Measurements from ENCODE around the gene HTR6. TPM values are rescaled to one million over a fixed set of nuclear protein-coding genes. Genes with fewer than 3 reads are reported as not detected.

HTR6 gene
- total RNA-seq, 2 experiments from 2014 or later, result 0.14 TPM; not detected in 1

DNA sequence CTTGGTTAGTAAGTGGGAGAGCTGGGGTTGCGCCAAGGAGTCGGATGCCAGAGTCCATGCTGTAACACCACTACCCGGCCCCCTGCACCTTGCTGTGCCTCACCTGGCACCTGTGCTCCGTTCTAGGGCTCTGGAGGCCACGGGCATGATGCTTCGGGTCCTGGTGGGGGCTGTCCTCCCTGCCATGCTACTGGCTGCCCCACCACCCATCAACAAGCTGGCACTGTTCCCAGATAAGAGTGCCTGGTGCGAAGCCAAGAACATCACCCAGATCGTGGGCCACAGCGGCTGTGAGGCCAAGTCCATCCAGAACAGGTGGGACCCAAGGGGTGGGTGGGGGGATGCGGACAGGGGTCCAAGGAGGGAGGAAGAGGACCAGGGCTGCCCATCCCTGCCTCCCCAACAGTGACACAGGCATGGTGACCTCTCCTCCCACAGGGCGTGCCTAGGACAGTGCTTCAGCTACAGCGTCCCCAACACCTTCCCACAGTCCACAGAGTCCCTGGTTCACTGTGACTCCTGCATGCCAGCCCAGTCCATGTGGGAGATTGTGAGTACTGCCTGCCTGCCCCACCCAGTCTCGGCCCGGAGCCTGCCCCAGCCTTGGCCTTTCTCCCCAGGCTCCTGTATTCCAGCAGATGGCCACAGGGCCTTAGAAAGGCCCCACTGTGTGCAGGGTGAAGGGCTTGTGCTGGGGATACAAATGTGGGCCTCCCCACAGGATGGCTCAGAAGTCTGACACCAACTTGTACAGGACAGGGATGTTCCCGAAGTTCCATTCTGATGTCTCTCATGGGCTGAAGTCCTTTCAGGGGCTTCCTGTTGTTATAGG is 9.6 kb upstream of the HTR6 start:
- Mint-ChIP-seq H3K27me3 (peaks cover 4% of the 10 kb centered on the region), H3K9me3 (no peaks in the 10 kb centered on the region), H3K36me3 (peaks cover 3% of the 10 kb centered on the region), H3K4me1 (peaks cover 12% of the 10 kb centered on the region), H3K4me3 (no peak overlapping the region), H3K27ac (no peak overlapping the region)
- ATAC-seq (ENCODE audit: low read depth), result no peak
- POLR2A ChIA-PET, result no interaction called here
- no peak for DNase-seq

DNA sequence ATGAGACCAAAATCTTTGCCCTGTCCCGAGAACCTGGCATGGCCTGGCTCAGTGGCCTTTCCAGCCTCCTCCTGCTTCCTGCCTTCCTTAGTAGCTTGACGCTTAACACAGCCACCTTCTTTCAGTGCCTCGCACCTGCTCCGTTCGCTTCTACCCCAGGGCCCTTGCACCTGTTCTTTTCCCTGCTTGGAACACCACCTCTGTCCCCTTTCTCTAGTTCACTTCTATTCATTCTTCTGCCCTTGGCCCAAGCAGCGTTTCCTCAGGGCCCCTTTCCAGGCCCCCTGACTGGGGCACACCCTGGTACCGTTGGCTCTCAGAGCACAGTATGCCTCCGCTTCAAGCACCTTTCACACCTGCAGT is 9.0 kb upstream of the HTR6 start:
- no peaks in the 10 kb centered on the region for H3K9me3 Mint-ChIP-seq
- peaks cover 10% of the 10 kb centered on the region for H3K27me3 Mint-ChIP-seq
- H3K4me1 Mint-ChIP-seq, result peaks cover 14% of the 10 kb centered on the region
- no peak for ATAC-seq (ENCODE audit: low read depth)
- DNase-seq, result no peak
- H3K36me3 Mint-ChIP-seq, result peaks cover 3% of the 10 kb centered on the region
- no peak overlapping the region for H3K4me3 Mint-ChIP-seq
- POLR2A ChIA-PET, result no interaction called here
- no peak overlapping the region for H3K27ac Mint-ChIP-seq

DNA sequence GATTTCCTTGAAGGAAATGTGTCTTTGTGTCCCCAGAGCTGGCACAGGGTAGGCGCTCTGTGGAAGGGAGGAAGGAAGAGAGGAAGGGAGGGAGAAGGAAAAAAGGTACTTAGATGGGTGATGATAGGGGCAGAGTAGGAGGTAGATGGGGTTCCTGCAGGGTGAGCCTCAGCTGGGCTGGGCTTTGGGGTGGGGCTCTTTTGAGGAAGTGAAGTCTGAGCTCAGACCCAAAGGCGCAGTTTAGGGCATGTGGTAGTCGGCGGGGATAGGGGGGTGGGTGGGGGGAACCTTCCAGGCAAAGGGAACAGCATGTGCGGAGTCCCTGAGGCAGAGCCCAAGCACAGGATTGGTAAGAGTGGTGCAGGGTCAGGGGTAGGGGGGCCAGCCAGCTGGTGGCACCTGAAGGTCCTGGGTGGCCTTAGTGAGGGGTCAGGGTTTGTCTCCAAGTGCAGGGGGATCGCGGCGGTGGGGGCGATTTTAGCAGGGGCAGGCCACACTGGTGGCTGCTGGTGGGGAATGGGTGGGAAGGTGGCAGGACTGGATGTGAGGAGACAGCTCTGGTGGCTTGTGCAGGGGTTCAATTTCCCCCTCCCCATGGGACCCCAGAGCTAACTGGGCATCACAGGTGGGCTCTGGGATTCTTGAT is 8.4 kb upstream of the HTR6 start:
- POLR2A ChIA-PET, result no interaction called here
- Mint-ChIP-seq H3K4me3 (no peak overlapping the region), H3K36me3 (peaks cover 2% of the 10 kb centered on the region), H3K9me3 (no peaks in the 10 kb centered on the region), H3K4me1 (peaks cover 13% of the 10 kb centered on the region), H3K27ac (no peak overlapping the region), H3K27me3 (peaks cover 10% of the 10 kb centered on the region)
- ATAC-seq (ENCODE audit: low read depth) (no peak), DNase-seq (no peak)

DNA sequence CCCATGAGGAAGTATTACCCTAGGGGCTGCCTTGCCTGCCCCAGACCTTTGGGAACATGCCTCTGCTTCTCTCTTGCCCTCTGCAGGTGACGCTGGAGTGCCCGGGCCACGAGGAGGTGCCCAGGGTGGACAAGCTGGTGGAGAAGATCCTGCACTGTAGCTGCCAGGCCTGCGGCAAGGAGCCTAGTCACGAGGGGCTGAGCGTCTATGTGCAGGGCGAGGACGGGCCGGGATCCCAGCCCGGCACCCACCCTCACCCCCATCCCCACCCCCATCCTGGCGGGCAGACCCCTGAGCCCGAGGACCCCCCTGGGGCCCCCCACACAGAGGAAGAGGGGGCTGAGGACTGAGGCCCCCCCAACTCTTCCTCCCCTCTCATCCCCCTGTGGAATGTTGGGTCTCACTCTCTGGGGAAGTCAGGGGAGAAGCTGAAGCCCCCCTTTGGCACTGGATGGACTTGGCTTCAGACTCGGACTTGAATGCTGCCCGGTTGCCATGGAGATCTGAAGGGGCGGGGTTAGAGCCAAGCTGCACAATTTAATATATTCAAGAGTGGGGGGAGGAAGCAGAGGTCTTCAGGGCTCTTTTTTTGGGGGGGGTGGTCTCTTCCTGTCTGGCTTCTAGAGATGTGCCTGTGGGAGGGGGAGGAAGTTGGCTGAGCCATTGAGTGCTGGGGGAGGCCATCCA is 7.8 kb upstream of the HTR6 start:
- ATAC-seq (ENCODE audit: low read depth) (no peak), DNase-seq (no peak)
- Mint-ChIP-seq H3K27ac (no peak overlapping the region), H3K36me3 (peaks cover 2% of the 10 kb centered on the region), H3K4me1 (peaks cover 14% of the 10 kb centered on the region), H3K27me3 (peaks cover 10% of the 10 kb centered on the region), H3K9me3 (no peaks in the 10 kb centered on the region), H3K4me3 (no peak overlapping the region)
- POLR2A ChIA-PET, result no interaction called here

DNA sequence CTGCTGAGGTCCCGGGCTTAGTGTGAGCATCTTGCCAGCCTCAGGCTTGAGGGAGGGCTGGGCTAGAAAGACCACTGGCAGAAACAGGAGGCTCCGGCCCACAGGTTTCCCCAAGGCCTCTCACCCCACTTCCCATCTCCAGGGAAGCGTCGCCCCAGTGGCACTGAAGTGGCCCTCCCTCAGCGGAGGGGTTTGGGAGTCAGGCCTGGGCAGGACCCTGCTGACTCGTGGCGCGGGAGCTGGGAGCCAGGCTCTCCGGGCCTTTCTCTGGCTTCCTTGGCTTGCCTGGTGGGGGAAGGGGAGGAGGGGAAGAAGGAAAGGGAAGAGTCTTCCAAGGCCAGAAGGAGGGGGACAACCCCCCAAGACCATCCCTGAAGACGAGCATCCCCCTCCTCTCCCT is 7.2 kb upstream of the HTR6 start:
- Mint-ChIP-seq H3K36me3 (peaks cover 2% of the 10 kb centered on the region), H3K27me3 (peaks cover 10% of the 10 kb centered on the region), H3K4me1 (peaks cover 14% of the 10 kb centered on the region), H3K27ac (no peak overlapping the region), H3K4me3 (no peak overlapping the region), H3K9me3 (no peaks in the 10 kb centered on the region)
- no peak for DNase-seq
- no peak for ATAC-seq (ENCODE audit: low read depth)
- POLR2A ChIA-PET, result no interaction called here

DNA sequence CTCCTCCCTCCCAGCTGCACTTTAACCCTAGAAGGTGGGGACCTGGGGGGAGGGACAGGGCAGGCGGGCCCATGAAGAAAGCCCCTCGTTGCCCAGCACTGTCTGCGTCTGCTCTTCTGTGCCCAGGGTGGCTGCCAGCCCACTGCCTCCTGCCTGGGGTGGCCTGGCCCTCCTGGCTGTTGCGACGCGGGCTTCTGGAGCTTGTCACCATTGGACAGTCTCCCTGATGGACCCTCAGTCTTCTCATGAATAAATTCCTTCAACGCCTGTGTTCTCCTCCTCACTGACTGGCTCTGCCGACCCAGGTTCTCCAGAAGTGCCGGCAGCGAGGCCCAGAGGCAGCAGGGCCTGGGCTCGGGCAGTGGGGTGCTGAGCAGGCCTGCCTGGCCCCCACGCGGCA is 6.5 kb upstream of the HTR6 start:
- peaks cover 14% of the 10 kb centered on the region for H3K4me1 Mint-ChIP-seq
- ATAC-seq (ENCODE audit: low read depth), result no peak
- H3K27me3 Mint-ChIP-seq, result peaks cover 17% of the 10 kb centered on the region
- H3K36me3 Mint-ChIP-seq, result peaks cover 2% of the 10 kb centered on the region
- no peak overlapping the region for H3K4me3 Mint-ChIP-seq
- no peak for DNase-seq
- no peaks in the 10 kb centered on the region for H3K9me3 Mint-ChIP-seq
- no peak overlapping the region for H3K27ac Mint-ChIP-seq
- POLR2A ChIA-PET, result no interaction called here

DNA sequence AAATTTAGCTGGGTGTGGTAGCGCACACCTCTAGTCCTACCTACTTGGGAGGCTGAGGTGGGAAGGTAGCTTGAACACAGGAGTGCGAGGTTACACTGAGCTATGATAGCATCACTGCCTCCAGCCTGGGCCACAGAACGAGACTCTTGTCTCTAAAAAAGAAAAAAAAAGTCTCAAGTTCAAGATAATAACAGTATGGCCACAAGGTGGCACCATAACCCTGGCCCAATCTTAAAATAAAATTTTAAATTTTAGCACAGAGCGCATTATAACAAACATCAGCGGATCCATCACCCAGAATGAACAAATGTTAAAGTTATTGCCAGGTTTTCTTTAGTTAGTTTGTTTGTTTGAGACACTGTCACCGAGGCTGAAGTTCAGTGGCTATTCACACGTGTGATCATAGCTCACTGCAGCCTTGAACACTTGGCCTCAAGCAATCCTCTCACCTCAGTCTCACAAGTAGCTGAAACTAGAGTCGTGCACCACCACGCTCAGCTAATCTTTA is 2.9 kb upstream of the HTR6 start:
- no peak for ATAC-seq (ENCODE audit: low read depth)
- H3K36me3 Mint-ChIP-seq, result peaks cover 2% of the 10 kb centered on the region

DNA sequence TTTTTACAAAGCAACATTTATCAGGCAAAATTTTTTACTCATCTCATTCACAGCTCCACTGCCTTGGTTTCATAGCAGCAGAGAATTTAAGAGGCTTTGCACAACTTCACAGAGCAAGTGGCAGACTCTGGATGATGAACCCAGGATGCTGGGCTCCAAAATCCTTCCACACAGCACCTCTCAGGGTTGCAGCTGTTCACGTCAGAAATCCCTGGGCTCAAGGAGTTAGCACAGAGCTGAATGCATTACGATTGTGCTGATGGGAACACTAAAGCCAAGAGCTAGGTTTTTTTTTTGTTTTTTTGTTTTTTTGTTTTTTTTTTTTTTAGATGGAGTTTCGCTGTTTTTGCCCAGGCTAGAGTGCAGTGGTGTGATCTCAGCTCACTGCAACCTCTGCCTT is 2.4 kb upstream of the HTR6 start:
- POLR2A ChIA-PET, result no interaction called here
- H3K27ac Mint-ChIP-seq, result no peak overlapping the region
- DNase-seq, result no peak
- peaks cover 13% of the 10 kb centered on the region for H3K4me1 Mint-ChIP-seq
- no peak for ATAC-seq (ENCODE audit: low read depth)
- H3K36me3 Mint-ChIP-seq, result peaks cover 2% of the 10 kb centered on the region
- no peaks in the 10 kb centered on the region for H3K9me3 Mint-ChIP-seq
- peaks cover 48% of the 10 kb centered on the region for H3K27me3 Mint-ChIP-seq
- no peak overlapping the region for H3K4me3 Mint-ChIP-seq

More for the DNA sequence above, 2.9 kb upstream of the HTR6 start:
- no peak overlapping the region for H3K27ac Mint-ChIP-seq
- POLR2A ChIA-PET, result no interaction called here
- DNase-seq, result no peak
- peaks cover 13% of the 10 kb centered on the region for H3K4me1 Mint-ChIP-seq
- H3K9me3 Mint-ChIP-seq, result no peaks in the 10 kb centered on the region
- H3K27me3 Mint-ChIP-seq, result peaks cover 43% of the 10 kb centered on the region
- H3K4me3 Mint-ChIP-seq, result no peak overlapping the region

DNA sequence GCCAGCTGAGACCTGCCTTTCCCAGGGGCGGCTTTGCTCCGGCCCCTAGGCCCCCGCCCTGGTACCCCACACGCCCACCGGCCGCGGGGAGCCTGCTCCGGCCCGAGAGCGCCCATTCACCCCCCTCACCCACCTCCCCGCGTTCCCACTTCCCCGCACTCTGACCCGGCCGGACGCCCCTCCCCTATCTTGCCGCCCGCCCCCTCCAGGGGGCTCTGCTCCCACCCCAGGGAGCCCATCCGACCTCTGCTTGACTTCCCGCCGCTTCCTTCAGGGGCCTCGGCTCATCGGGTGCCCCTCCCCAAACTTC is 466 bp downstream of the HTR6 start:
- no peaks in the 10 kb centered on the region for H3K36me3 Mint-ChIP-seq
- no peak overlapping the region for H3K27ac Mint-ChIP-seq
- DNase-seq (no peak), ATAC-seq (ENCODE audit: low read depth) (no peak)
- POLR2A ChIA-PET, result no interaction called here
- no peaks in the 10 kb centered on the region for H3K9me3 Mint-ChIP-seq
- H3K4me1 Mint-ChIP-seq, result peaks cover 7% of the 10 kb centered on the region
- peaks cover 58% of the 10 kb centered on the region for H3K27me3 Mint-ChIP-seq
- H3K4me3 Mint-ChIP-seq, result peak overlapping the region; percentile 43

DNA sequence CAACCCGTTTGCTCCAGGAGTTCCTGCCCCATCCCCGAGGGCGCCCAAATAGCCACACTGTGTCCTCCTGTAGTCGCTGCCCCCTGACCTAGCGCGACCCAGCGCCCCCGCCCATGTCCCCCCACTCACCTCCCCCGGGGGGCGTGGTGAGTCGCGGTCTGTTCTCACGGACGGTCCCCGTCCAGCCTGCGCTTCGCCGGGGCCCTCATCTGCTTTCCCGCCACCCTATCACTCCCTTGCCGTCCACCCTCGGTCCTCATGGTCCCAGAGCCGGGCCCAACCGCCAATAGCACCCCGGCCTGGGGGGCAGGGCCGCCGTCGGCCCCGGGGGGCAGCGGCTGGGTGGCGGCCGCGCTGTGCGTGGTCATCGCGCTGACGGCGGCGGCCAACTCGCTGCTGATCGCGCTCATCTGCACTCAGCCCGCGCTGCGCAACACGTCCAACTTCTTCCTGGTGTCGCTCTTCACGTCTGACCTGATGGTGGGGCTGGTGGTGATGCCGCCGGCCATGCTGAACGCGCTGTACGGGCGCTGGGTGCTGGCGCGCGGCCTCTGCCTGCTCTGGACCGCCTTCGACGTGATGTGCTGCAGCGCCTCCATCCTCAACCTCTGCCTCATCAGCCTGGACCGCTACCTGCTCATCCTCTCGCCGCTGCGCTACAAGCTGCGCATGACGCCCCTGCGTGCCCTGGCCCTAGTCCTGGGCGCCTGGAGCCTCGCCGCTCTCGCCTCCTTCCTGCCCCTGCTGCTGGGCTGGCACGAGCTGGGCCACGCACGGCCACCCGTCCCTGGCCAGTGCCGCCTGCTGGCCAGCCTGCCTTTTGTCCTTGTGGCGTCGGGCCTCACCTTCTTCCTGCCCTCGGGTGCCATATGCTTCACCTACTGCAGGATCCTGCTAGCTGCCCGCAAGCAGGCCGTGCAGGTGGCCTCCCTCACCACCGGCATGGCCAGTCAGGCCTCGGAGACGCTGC is 1.1 kb downstream of the HTR6 start:
- no peaks in the 10 kb centered on the region for H3K9me3 Mint-ChIP-seq
- H3K27me3 Mint-ChIP-seq, result peaks cover 53% of the 10 kb centered on the region
- ATAC-seq (ENCODE audit: low read depth) (no peak), DNase-seq (no peak)
- peaks cover 4% of the 10 kb centered on the region for H3K4me1 Mint-ChIP-seq
- POLR2A ChIA-PET, result no interaction called here
- H3K4me3 Mint-ChIP-seq, result peak overlapping the region; percentile 68
- H3K36me3 Mint-ChIP-seq, result no peaks in the 10 kb centered on the region
- H3K27ac Mint-ChIP-seq, result no peak overlapping the region

DNA sequence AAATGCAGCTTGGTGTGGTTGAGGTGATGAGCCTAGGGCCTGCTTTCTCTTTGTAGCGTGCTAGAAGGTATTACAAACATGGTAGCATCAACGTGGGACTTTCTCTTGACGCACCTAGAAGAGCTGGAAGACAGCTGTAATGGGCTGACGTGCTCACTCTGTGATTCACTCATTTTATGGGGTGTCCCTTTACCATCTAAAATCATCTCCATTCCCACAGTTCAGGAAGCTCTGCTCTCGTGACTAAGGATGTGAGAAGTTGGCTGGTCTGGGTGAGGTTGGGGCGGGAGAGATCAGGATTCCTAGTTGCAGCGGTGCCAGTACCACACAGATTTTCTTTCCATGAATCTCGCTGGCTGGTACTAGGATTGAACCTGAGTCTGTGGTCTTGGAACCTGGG is 4.2 kb downstream of the HTR6 start:
- POLR2A ChIA-PET, result no interaction called here
- Mint-ChIP-seq H3K9me3 (no peaks in the 10 kb centered on the region), H3K36me3 (no peaks in the 10 kb centered on the region), H3K4me3 (no peak overlapping the region), H3K4me1 (peaks cover 3% of the 10 kb centered on the region), H3K27ac (no peak overlapping the region), H3K27me3 (peaks cover 47% of the 10 kb centered on the region)
- DNase-seq (no peak), ATAC-seq (ENCODE audit: low read depth) (no peak)

DNA sequence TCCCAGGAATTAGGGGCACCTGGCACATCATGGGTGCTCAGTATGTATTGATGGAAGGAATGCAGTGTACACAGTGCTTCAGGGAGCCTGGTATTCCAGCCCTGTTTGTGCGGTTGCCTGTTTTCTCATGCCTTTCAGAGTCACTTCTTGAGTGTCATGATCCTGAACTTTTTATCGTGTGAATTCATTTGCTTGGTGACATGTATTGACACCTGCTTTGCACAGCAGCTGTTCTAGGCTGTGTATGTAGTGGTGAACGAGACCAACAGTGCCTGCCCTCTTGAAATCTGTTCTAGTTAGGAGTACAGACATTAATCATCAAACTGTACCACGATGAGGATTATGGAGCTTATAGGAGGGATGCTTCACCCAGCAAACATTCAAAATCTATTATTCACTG is 6.1 kb downstream of the HTR6 start:
- POLR2A ChIA-PET, result no interaction called here
- H3K4me3 Mint-ChIP-seq, result no peak overlapping the region
- H3K4me1 Mint-ChIP-seq, result peaks cover 2% of the 10 kb centered on the region
- DNase-seq, result no peak
- peaks cover 41% of the 10 kb centered on the region for H3K27me3 Mint-ChIP-seq
- no peaks in the 10 kb centered on the region for H3K36me3 Mint-ChIP-seq
- no peak overlapping the region for H3K27ac Mint-ChIP-seq
- ATAC-seq (ENCODE audit: low read depth), result no peak
- no peaks in the 10 kb centered on the region for H3K9me3 Mint-ChIP-seq

DNA sequence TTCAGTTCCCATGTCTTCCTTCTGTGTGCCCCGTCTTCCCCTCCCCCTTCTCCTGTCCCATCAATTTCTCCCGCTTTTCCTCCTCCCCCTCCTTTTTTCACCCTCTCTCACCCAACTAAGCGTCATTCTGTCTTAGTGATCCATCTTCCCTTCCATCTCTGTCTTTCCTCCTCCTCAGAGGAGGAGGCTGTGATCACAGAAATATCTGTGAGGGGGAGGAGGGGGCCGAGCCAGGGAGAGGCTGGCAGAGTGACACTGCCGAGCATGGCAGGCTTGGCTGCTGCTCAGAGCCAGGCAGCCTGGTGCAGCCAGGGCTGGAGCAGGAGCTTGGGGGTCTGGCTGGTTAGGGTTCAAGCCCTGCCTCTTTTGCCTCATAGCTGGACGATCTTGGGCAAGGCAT is 7.6 kb downstream of the HTR6 start:
- H3K4me1 Mint-ChIP-seq, result no peaks in the 10 kb centered on the region
- ATAC-seq (ENCODE audit: low read depth), result no peak
- POLR2A ChIA-PET, result no interaction called here
- H3K36me3 Mint-ChIP-seq, result no peaks in the 10 kb centered on the region
- no peak for DNase-seq
- no peak overlapping the region for H3K4me3 Mint-ChIP-seq
- peaks cover 26% of the 10 kb centered on the region for H3K27me3 Mint-ChIP-seq
- H3K9me3 Mint-ChIP-seq, result no peaks in the 10 kb centered on the region
- no peak overlapping the region for H3K27ac Mint-ChIP-seq

All from activated naive CD8-positive, alpha-beta T cell treated with anti-CD3 and anti-CD28 coated beads, Interleukin-2, amount 10 ng/mL, durations not matched to agents 7 days and 5 days (primary cell).